ENCODE measurements around the gene EXOG. TPM values are rescaled to one million over a fixed set of nuclear protein-coding genes. Genes with fewer than 3 reads are reported as not detected.

The EXOG gene
- total RNA-seq, 1 experiment from 2014 or later, result 12.5 TPM

- H3K36me3 ChIP-seq (ENCODE audit: control insufficient read depth, insufficient read depth, low read length), result no peaks in the 10 kb centered on the region
- POLR2A ChIA-PET, result no interaction called here
- no peak for ATAC-seq
- no peaks in the 10 kb centered on the region for H3K9me3 ChIP-seq (ENCODE audit: control insufficient read depth, insufficient read depth, low read depth, low read length)
- no peaks in the 10 kb centered on the region for H3K27me3 ChIP-seq (ENCODE audit: control insufficient read depth, insufficient read depth, low read length)
- no peak for TF ChIP-seq REST (IDR thresholded peaks at IDR 0.05; ENCODE audit: insufficient read depth in 1 of 2, low read depth in 2 of 2, low read length in 1 of 2)
- TF ChIP-seq CTCF (IDR thresholded peaks at IDR 0.05), result no peak
- DNase-seq (ENCODE audit: low read depth, low spot score), result no peak
- intact Hi-C loops (cut with micrococcal nuclease; ENCODE audit: unreplicated experiment), result no loop called here
- H3K4me3 ChIP-seq (ENCODE audit: low read depth in 2 of 2, low read length in 2 of 2), result no peak overlapping the region
- H3K4me1 ChIP-seq (ENCODE audit: control insufficient read depth, insufficient read depth, low read length), result no peaks in the 10 kb centered on the region
- CTCF ChIA-PET, result no interaction called here
- BruUV-seq (replicated peaks), result no TSS peak
- in situ Hi-C loops (cut with HindIII; ENCODE audit: low pct_unique_long_range_greater_than_20kb, low sequenced_read_pairs), result no loop called here
- H3K27ac ChIP-seq (ENCODE audit: low read length), result no peak overlapping the region
Observed at GRCh38 chr3:38549957-38550840, 54.1 kb downstream of the EXOG start.

GRCh38 chr3:38551026-38551832 is 55.1 kb downstream of the EXOG start:
- H3K9me3 ChIP-seq (ENCODE audit: control insufficient read depth, insufficient read depth, low read depth, low read length), result no peaks in the 10 kb centered on the region
- BruUV-seq (replicated peaks), result no TSS peak
- H3K4me1 ChIP-seq (ENCODE audit: control insufficient read depth, insufficient read depth, low read length), result no peaks in the 10 kb centered on the region
- TF ChIP-seq TCF7L2 (IDR thresholded peaks at IDR 0.05; ENCODE audit: low read depth, low read length) (no peak), REST (IDR thresholded peaks at IDR 0.05; ENCODE audit: insufficient read depth in 1 of 2, low read depth in 2 of 2, low read length in 1 of 2) (no peak), CTCF (IDR thresholded peaks at IDR 0.05) (no peak), SIN3A (IDR thresholded peaks at IDR 0.05; ENCODE audit: borderline replicate concordance, insufficient read depth, low read depth, low read length) (no peak), POLR2AphosphoS5 (IDR thresholded peaks at IDR 0.05; ENCODE audit: low read depth, low read length) (no peak)
- no peak overlapping the region for H3K27ac ChIP-seq (ENCODE audit: low read length)
- intact Hi-C loops (cut with micrococcal nuclease; ENCODE audit: unreplicated experiment), result no loop called here
- H3K4me3 ChIP-seq (ENCODE audit: low read depth in 2 of 2, low read length in 2 of 2), result no peak overlapping the region
- in situ Hi-C loops (cut with HindIII; ENCODE audit: low pct_unique_long_range_greater_than_20kb, low sequenced_read_pairs), result no loop called here
- ChIA-PET POLR2A (no interaction called here), CTCF (no interaction called here)
- no peaks in the 10 kb centered on the region for H3K27me3 ChIP-seq (ENCODE audit: control insufficient read depth, insufficient read depth, low read length)
- DNase-seq (ENCODE audit: low read depth, low spot score) (no peak), ATAC-seq (no peak)
- no peaks in the 10 kb centered on the region for H3K36me3 ChIP-seq (ENCODE audit: control insufficient read depth, insufficient read depth, low read length)
